NCI-H1436 (cell line): ENCODE measurements around the gene FCGR3B.
A peak's percentile ranks its signal among the peaks of the same experiment; 100 is the strongest.
"Not testable (repeated sequence)": the region's sequence is repeated elsewhere in the genome, so short reads cannot be mapped to it uniquely, and the experiment has no call there.

Experiments
- DNase-seq: peaks from one replicate; lab custom pipeline; 2025; lab: John Stamatoyannopoulos, UW

Gene FCGR3B

GRCh38 chr1:161631076-161631475, at the start of gene FCGR3B:
FCGR3B (minus strand) TSS chr1:161631176; CDS start chr1:161631094, 82 bp downstream.
- no peak for DNase-seq

GRCh38 chr1:161678500-161678899, 47.5 kb upstream of the FCGR3B start:
- DNase-seq = no peak

- DNase-seq = no peak
These were observed 46.1 kb upstream of the FCGR3B start for GRCh38 chr1:161676958-161677689.

- DNase-seq = no peak
These were observed 45.5 kb upstream of the FCGR3B start for GRCh38 chr1:161676441-161676840.

- not testable (repeated sequence) for DNase-seq
These were observed 43.9 kb upstream of the FCGR3B start for GRCh38 chr1:161674908-161675307.

GRCh38 chr1:161674447-161674846, 43.5 kb upstream of the FCGR3B start:
- peak; percentile 26 for DNase-seq

GRCh38 chr1:161673437-161673836, 42.5 kb upstream of the FCGR3B start:
- not testable (repeated sequence) for DNase-seq

DNA sequence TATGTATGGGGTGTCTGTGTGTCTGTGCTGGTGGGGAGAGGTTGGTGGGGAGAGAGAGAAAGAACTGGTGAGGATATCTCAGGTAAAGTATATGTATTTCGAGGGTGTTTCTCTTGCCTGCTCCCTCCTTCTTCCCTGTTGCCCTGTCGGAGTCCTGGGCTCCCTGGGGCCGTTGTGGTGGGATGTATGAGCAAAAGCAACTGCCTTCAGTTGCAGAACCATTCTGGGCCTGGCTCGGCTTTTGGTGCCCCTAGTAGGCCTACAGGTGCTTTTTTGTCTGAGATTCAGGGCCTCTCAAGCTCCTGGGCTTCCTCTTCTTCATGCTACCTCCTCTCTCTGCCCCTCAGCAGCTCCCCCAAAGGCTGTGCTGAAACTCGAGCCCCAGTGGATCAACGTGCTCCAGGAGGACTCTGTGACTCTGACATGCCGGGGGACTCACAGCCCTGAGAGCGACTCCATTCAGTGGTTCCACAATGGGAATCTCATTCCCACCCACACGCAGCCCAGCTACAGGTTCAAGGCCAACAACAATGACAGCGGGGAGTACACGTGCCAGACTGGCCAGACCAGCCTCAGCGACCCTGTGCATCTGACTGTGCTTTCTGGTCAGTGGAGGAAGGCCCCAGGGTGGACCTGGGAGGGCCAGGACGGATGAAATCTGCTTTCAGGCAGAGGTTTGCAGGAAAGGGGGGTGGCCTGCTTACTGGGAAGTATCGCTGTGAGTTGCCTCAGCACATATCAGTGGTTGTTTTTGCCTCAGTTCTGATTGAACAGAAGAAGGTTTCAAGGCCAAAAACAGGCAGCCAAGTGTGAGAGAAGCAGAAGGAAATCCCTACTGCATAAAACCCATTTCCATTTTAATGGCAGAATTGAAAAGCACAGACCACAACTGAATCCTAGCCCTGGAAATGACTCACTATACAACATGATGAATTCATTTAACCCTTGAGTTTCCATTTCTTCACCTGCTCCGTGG, 40.4 kb upstream of the FCGR3B start:
- DNase-seq = not testable (repeated sequence)

DNA sequence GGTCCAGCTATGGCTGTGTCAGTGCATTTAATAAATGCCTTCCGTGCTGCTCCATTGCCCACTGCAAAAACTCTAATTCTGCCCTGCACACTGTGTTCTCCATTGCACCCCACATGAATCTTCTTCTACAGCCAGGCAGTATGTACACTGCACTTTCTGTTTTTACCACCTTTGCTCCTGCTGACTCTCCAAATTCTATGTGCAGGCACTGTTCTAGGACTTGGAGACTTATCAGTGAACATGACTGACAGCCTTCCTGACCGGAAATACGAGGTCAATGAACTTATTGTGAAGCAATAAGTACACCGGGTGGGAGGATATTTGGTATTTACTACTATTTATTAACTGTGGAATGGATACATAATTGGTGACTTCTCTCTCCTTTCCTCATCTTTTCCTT, 33.7 kb upstream of the FCGR3B start:
- DNase-seq = not testable (repeated sequence)

- not testable (repeated sequence) for DNase-seq
These were observed 32.6 kb upstream of the FCGR3B start for GRCh38 chr1:161663569-161663968.

DNA sequence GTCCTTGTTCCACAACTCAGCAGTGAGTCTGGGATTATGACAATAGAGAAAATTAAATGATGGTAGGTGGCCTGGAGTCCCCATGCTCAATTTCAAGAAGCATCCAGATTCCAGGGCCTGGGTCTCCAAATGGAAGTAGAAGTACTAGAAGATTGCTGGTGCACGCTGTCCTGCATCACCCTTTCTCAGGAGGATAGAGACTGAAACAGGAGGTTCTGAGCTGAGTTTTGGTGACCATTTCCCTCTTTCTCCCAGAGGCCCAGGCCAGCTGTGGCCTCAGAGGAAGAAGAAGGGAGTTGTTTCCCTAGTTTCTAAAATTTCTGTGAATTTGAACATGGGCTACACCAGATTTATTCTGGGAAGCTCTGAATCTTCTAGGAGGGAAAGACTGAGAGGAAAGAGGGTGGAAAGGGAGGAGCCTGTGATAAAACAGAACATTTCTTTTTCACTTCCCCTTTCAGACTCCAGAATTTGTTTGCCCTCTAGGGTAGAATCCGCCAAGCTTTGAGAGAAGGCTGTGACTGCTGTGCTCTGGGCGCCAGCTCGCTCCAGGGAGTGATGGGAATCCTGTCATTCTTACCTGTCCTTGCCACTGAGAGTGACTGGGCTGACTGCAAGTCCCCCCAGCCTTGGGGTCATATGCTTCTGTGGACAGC, 31.8 kb upstream of the FCGR3B start, which contains the start of gene FCGR2B:
Gene FCGR2B, plus strand, starts transcription at position 460 of the 656 bp plus-strand sequence. Its CDS starts 99 bp downstream, at position 559.
- DNase-seq = not testable (repeated sequence)

- DNase-seq = not testable (repeated sequence)
These were observed 30.8 kb upstream of the FCGR3B start for GRCh38 chr1:161661660-161662311.

GRCh38 chr1:161658524-161658923, 27.5 kb upstream of the FCGR3B start:
- not testable (repeated sequence) for DNase-seq

DNA sequence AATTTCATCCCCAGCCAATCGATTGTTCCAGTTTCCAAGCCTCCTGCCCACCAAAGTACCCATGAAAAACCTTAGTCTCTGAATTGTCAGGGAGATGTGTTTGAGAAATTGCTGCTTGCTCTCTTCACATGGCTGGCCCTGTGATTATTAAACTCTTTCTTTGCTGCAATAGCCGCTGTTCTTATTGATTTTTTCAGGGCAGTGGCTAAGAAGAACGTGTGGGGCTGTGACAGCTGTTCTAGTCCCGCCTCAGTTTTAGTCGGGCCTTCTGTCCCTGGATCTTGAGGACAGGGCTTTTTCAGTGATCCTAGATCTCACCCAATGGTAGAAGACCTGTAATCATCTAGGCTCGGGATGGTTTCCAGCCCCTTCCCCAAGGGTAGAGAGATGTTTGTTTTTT, 23.0 kb upstream of the FCGR3B start:
- not testable (repeated sequence) for DNase-seq

GRCh38 chr1:161653541-161653940, 22.6 kb upstream of the FCGR3B start:
- DNase-seq = not testable (repeated sequence)

- DNase-seq = not testable (repeated sequence)
These were observed 16.8 kb upstream of the FCGR3B start for GRCh38 chr1:161647507-161648360.

- DNase-seq = not testable (repeated sequence)
These were observed 13.9 kb upstream of the FCGR3B start for GRCh38 chr1:161644855-161645254.

DNA sequence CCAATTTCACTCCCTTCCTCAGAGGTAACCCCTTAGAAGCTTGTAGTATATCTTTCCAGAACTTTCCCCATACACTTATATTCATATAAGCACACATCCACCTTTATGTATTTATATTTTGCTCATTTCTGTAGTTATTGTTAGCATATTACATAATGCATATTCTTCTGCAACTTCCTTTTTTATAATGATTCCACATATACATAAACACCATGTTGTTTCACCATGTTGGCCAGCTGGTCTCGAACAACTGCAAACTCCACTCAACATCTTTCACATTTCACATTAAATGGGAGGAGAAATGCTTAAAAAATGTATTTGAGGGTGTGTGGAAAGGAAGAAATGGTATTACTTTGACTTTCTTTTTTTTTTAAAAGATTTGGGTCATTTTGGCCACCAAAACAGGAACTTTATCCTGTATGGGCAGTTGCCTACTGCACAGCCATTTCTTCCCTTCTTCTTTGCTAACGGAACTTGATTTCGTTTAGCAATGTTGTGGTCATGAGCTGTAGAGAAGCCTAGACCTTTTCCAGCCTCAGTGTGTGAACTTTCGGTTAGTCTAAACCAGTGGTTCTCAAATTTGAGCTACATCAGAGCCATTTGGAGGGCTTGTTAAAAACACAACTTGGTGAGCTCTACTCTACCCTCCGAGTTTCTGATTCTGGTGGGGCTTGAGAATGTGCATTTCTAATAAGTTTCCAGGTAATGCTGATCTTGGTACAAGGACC, 12.7 kb upstream of the FCGR3B start:
- not testable (repeated sequence) for DNase-seq

DNA sequence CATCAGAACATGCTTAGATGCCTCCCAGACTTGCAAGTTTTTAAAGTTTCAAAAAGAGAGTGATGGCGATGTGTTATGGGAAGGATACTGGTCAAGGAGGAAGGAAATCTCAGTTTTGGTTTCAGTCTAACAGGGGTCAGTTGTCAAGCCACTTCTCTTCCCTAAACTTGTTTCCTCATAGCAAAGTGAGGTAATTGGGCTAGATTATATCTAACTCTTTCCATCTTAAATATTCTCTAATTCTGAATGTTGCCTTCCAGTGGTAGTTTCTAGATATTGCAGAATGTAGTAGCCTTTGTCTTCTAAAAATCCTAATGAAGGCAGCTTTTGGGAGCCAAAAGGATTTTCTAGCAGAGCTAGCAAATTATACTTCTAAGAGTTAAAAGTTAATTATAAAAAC, 11.7 kb upstream of the FCGR3B start:
- DNase-seq = not testable (repeated sequence)

GRCh38 chr1:161639203-161639602, 8.2 kb upstream of the FCGR3B start:
- not testable (repeated sequence) for DNase-seq
